Prostate gland (tissue), 2 donors: ENCODE measurements around the gene MIS18A. TPM values are rescaled to one million over a fixed set of nuclear protein-coding genes. Genes with fewer than 3 reads are reported as not detected.

Experiments
- DNase-seq: peaks from one replicate; pipeline ENCODE4 v3.0.0-alpha.2; 2019; ENCODE audit warnings: low spot score
- H3K27ac ChIP-seq, 2 donors: fragments of 200-600 bp; sonication (generic); 2 replicates each; pipeline ENCODE4 v1.5.1; 2017 to 2019
- H3K27me3 ChIP-seq: fragments of 200-600 bp; sonication (generic); replicated peaks from 2 replicates; pipeline ENCODE4 v1.5.1; 2019; ENCODE audit not compliant: insufficient read depth
- H3K36me3 ChIP-seq, 2 donors: fragments of 200-600 bp; sonication (generic); 1 replicate in 1 of 2; 2 replicates in 1 of 2; pipeline versions ENCODE4 v1.5.1 to v1.8.1; 2017 to 2019
- H3K4me1 ChIP-seq: fragments of 200-600 bp; sonication (generic); replicated peaks from 2 replicates; pipeline ENCODE4 v1.5.1; 2019
- H3K4me3 ChIP-seq, 2 donors: fragments of 200-600 bp; sonication (generic); 2 replicates each; pipeline ENCODE4 v1.5.1; 2017 to 2019
- H3K9me3 ChIP-seq: fragments of 200-600 bp; sonication (generic); 2 replicates; pipeline ENCODE4 v1.5.1; 2017
- CTCF ChIP-seq, 4 experiments: fragments of 200-600 bp in 2 of 4; fragments of 450-650 bp in 2 of 4; sonication (generic) in 2 of 4; IDR thresholded peaks; 1 replicate in 3 of 4; 2 replicates in 1 of 4; pipeline ENCODE4 v1.5.1; 2016 to 2019; ENCODE audit warnings: antibody characterized with exemption in 4 of 4, mild to moderate bottlenecking in 2 of 4, moderate library complexity in 2 of 4
- POLR2A ChIP-seq: fragments of 450-650 bp; IDR thresholded peaks from one replicate; pipeline ENCODE4 v1.6.1; 2016; ENCODE audit warnings: antibody characterized with exemption, mild to moderate bottlenecking
- POLR2AphosphoS5 ChIP-seq: sonication (generic); formaldehyde crosslinking; IDR thresholded peaks from one replicate; pipeline ENCODE4 v1.6.1; 2017; ENCODE audit warnings: antibody characterized with exemption
- WGBS: methylation state at CpG from one replicate; pipeline ENCODE4 v1.1.5; 2018; 5-methylcytosine and 5-hydroxymethylcytosine counted together
- intact Hi-C: fragments of 100-400 bp; cut with DNase I; formaldehyde crosslinking; loops from one replicate; pipeline ENCODE4 v1.14.2; 2022
- total RNA-seq, 2 donors: library from RNA; depleted of rRNA; stranded (reverse); fragments of >200 nt; gene quantifications; one replicate each; pipeline ENCODE4 v1.1.0, GENCODE V29; 2016

Gene MIS18A
- total RNA-seq, 2 donors from 2014 or later = 10.7 to 17.8 TPM

- WGBS = 89% methylated on average over 10 of the region's 10 CpGs
These were observed 29.8 kb upstream of the MIS18A start for GRCh38 chr21:32308696-32309095.

DNA sequence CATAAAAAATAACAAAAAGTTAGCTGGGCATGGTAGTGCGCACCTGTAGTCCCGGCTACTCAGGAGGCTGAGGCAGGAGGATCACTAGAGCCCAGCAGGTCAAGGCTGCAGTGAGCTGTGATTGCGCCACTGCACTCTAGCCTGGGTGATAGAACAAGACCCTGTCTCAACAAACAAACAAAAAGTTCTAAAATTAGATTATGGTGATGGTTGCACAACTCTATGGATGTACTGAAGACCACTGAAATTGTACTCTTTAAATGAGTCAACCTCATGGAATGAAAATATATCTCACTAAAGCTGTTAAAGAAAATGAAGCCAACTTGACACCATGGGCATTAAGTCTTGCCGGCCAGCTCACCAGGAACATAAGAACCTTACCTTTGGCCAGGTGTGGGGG lies 28.9 kb upstream of the MIS18A start:
- Histone ChIP-seq H3K4me3 (no peak overlapping the region), H3K36me3 (no peaks in the 10 kb centered on the region), H3K4me1 (no peaks in the 10 kb centered on the region), H3K27ac (no peak overlapping the region), H3K9me3 (no peaks in the 10 kb centered on the region), H3K27me3 (no peaks in the 10 kb centered on the region)
- intact Hi-C loops = no loop called here
- 95% methylated on average over 4 of the region's 4 CpGs for whole genome bisulfite sequencing
- no peak for TF ChIP-seq CTCF (IDR thresholded peaks at IDR 0.05)
- TF ChIP-seq POLR2AphosphoS5 = no peak
- TF ChIP-seq POLR2A = no peak
- no peak for DNase-seq

More at GRCh38 chr21:32308696-32309095, 29.8 kb upstream of the MIS18A start:
- Histone ChIP-seq H3K27ac (no peak overlapping the region), H3K36me3 (no peaks in the 10 kb centered on the region), H3K27me3 (no peaks in the 10 kb centered on the region), H3K9me3 (no peaks in the 10 kb centered on the region), H3K4me1 (no peaks in the 10 kb centered on the region), H3K4me3 (no peak overlapping the region)
- no peak for DNase-seq
- TF ChIP-seq CTCF (IDR thresholded peaks at IDR 0.05) (no peak), POLR2AphosphoS5 (no peak), POLR2A (no peak)
- intact Hi-C loops = no loop called here

- DNase-seq = no peak
These were observed 27.4 kb upstream of the MIS18A start for GRCh38 chr21:32306021-32306780.

DNA sequence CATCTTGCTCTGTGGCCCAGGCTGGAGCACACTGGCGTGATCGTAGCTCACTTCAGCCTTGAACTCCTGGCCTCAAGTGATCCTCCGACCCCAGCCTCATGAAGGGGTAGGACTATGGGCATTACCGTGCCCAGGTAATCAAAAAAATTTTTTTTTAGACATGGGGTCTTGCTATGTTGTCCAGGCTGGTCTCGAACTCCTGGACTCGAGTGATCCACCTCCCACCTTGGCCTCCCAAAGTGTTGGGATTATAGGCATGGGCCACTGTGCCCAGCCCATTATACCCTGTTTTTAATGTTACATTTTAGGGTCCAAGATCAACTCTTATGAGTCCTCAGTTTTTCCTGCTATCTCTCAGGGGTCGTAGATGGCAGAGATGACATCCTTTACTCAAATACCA lies 26.1 kb upstream of the MIS18A start:
- TF ChIP-seq POLR2AphosphoS5 (no peak), POLR2A (no peak)
- Histone ChIP-seq H3K4me3 (no peak overlapping the region), H3K27ac (no peak overlapping the region), H3K4me1 (no peaks in the 10 kb centered on the region), H3K9me3 (no peaks in the 10 kb centered on the region), H3K36me3 (no peaks in the 10 kb centered on the region), H3K27me3 (no peaks in the 10 kb centered on the region)
- DNase-seq = no peak
- intact Hi-C loops = no loop called here
- WGBS = 92% methylated on average over 7 of the region's 7 CpGs

More at GRCh38 chr21:32306021-32306780, 27.4 kb upstream of the MIS18A start:
- Histone ChIP-seq H3K27me3 (no peaks in the 10 kb centered on the region), H3K36me3 (no peaks in the 10 kb centered on the region), H3K4me1 (no peaks in the 10 kb centered on the region), H3K9me3 (no peaks in the 10 kb centered on the region), H3K27ac (no peak overlapping the region), H3K4me3 (no peak overlapping the region)
- TF ChIP-seq POLR2A (no peak), CTCF (IDR thresholded peaks at IDR 0.05) (no peak), POLR2AphosphoS5 (no peak)
- WGBS = 56% methylated on average over 22 of the region's 22 CpGs
- intact Hi-C loops = no loop called here

- H3K27ac ChIP-seq = no peak overlapping the region
- no peak for TF ChIP-seq POLR2A
- no peak for TF ChIP-seq CTCF (IDR thresholded peaks at IDR 0.05)
- no peak for TF ChIP-seq POLR2AphosphoS5
- H3K9me3 ChIP-seq = no peaks in the 10 kb centered on the region
- H3K36me3 ChIP-seq = no peaks in the 10 kb centered on the region
- no peak for DNase-seq
- intact Hi-C loops = no loop called here
- no peaks in the 10 kb centered on the region for H3K4me1 ChIP-seq
- H3K4me3 ChIP-seq = no peak overlapping the region
- WGBS = 95% methylated on average over 1 of the region's 1 CpG
- no peaks in the 10 kb centered on the region for H3K27me3 ChIP-seq
These were observed 24.5 kb upstream of the MIS18A start for GRCh38 chr21:32303385-32303784.
